ENCODE data around the gene ZNRF1. TPM values are rescaled to one million over a fixed set of nuclear protein-coding genes. Genes with fewer than 3 reads are reported as not detected.
A peak's percentile ranks its signal among the peaks of the same experiment; 100 is the strongest.
"Not testable (repeated sequence)": the region's sequence is repeated elsewhere in the genome, so short reads cannot be mapped to it uniquely, and the experiment has no call there.

Gene ZNRF1
- total RNA-seq, 1 donor from 2014 or later, result 24.6 TPM

- DNase-seq (ENCODE audit: low spot score) (no peak), ATAC-seq (no peak)
- intact Hi-C loops (cut with DNase I), result no loop called here
Measured at GRCh38 chr16:75088216-75088615, 89.4 kb downstream of the ZNRF1 start.

- DNase-seq (ENCODE audit: low spot score), result no peak
- ATAC-seq, result no peak
- intact Hi-C loops (cut with DNase I), result no loop called here
Measured at GRCh38 chr16:75088934-75089333, 90.1 kb downstream of the ZNRF1 start.

- no peak for ATAC-seq
- no peak for DNase-seq (ENCODE audit: low spot score)
- intact Hi-C loops (cut with DNase I), result no loop called here
Measured at GRCh38 chr16:75089486-75090202, 90.8 kb downstream of the ZNRF1 start.

GRCh38 chr16:75090899-75091298 is 92.1 kb downstream of the ZNRF1 start:
- ATAC-seq; intact Hi-C loops (cut with DNase I); DNase-seq (ENCODE audit: low spot score): not testable (repeated sequence)

- DNase-seq (ENCODE audit: low spot score); ATAC-seq; intact Hi-C loops (cut with DNase I): not testable (repeated sequence)
Measured at GRCh38 chr16:75091619-75092018, 92.8 kb downstream of the ZNRF1 start.

GRCh38 chr16:75092777-75093176 is 94.0 kb downstream of the ZNRF1 start:
- intact Hi-C loops (cut with DNase I), result no loop called here
- no peak for ATAC-seq
- DNase-seq (ENCODE audit: low spot score), result no peak

- DNase-seq (ENCODE audit: low spot score) (no peak), ATAC-seq (no peak)
- intact Hi-C loops (cut with DNase I), result no loop called here
Measured at GRCh38 chr16:75093598-75094540, 95.0 kb downstream of the ZNRF1 start.

- DNase-seq (ENCODE audit: low spot score), result no peak
- ATAC-seq, result no peak
- intact Hi-C loops (cut with DNase I), result no loop called here
Measured at GRCh38 chr16:75095204-75095621, 96.4 kb downstream of the ZNRF1 start.

GRCh38 chr16:75096656-75097055 is 97.8 kb downstream of the ZNRF1 start:
- no peak for DNase-seq (ENCODE audit: low spot score)
- no peak for ATAC-seq
- intact Hi-C loops (cut with DNase I), result no loop called here

- intact Hi-C loops (cut with DNase I), result no loop called here
- ATAC-seq (no peak), DNase-seq (ENCODE audit: low spot score) (no peak)
Measured at GRCh38 chr16:75097191-75097761, 98.5 kb downstream of the ZNRF1 start.

GRCh38 chr16:75097941-75098901 is 99.4 kb downstream of the ZNRF1 start:
- DNase-seq (ENCODE audit: low spot score) (no peak), ATAC-seq (peak; percentile 18)
- intact Hi-C loops (cut with DNase I), result no loop called here

- no peak for DNase-seq (ENCODE audit: low spot score)
- ATAC-seq, result no peak
- intact Hi-C loops (cut with DNase I), result no loop called here
Measured at GRCh38 chr16:75099075-75099667, 100.3 kb downstream of the ZNRF1 start.

GRCh38 chr16:75099738-75100602 is 101.1 kb downstream of the ZNRF1 start:
- ATAC-seq, result peak; percentile 24
- intact Hi-C loops (cut with DNase I), result loop anchor here (10.0 kb wide), 1 partner anchor 45 kb away; no protein-coding TSS in a partner anchor
- DNase-seq (ENCODE audit: low spot score), result no peak

GRCh38 chr16:75100603-75100990 is 101.8 kb downstream of the ZNRF1 start:
- no peak for ATAC-seq
- DNase-seq (ENCODE audit: low spot score), result no peak
- intact Hi-C loops (cut with DNase I), result loop anchor here (10.0 kb wide), 1 partner anchor 46 kb away; no protein-coding TSS in a partner anchor

- DNase-seq (ENCODE audit: low spot score) (no peak), ATAC-seq (no peak)
- intact Hi-C loops (cut with DNase I), result loop anchor here (10.0 kb wide), 1 partner anchor 47 kb away; no protein-coding TSS in a partner anchor
Measured at GRCh38 chr16:75101635-75102034, 102.8 kb downstream of the ZNRF1 start.

GRCh38 chr16:75102595-75102994 is 103.8 kb downstream of the ZNRF1 start:
- DNase-seq (ENCODE audit: low spot score) (no peak), ATAC-seq (no peak)
- intact Hi-C loops (cut with DNase I), result loop anchor here (10.0 kb wide), 1 partner anchor 48 kb away; no protein-coding TSS in a partner anchor

- DNase-seq (ENCODE audit: low spot score) (no peak), ATAC-seq (no peak)
- intact Hi-C loops (cut with DNase I), result loop anchor here (10.0 kb wide), 1 partner anchor 49 kb away; no protein-coding TSS in a partner anchor
Measured at GRCh38 chr16:75103994-75104393, 105.2 kb downstream of the ZNRF1 start.
